GM10266 (cell line): ENCODE results near the gene MARCKSL1.

ENCODE experiments used
- DNase-seq: peaks from one replicate; pipeline ENCODE4 v3.0.0; 2012; ENCODE audit errors: extremely low spot score
- TF ChIP-seq, protein P1 (sequence below): IDR thresholded peaks from 2 replicates; pipeline ENCODE4 v1.5.1; 2012; ENCODE audit warnings: mild to moderate bottlenecking, low read depth; ENCODE audit not compliant: control insufficient read depth, insufficient read depth; ENCODE audit errors: missing control alignments

The MARCKSL1 gene

DNA sequence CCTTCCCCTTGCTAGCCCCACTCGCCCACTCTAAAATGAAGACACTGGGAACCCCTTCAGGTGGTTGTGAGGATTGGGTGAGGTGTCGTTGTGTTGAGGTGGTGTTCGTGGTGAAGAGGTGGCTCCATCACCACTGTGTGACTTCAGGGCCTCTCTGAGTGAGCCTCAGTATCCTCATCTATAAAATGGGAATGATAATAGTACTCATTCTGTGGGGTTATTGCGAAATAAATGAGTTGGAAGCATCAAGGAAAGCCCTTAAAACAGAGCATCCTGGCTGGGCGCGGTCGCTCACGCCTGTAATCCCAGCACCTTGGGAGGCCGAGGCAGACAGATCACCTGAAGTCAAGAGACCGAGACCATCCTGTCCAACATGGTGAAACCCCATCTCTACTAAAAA lies 6.7 kb upstream of the MARCKSL1 start:
- TF ChIP-seq, protein P1, sequence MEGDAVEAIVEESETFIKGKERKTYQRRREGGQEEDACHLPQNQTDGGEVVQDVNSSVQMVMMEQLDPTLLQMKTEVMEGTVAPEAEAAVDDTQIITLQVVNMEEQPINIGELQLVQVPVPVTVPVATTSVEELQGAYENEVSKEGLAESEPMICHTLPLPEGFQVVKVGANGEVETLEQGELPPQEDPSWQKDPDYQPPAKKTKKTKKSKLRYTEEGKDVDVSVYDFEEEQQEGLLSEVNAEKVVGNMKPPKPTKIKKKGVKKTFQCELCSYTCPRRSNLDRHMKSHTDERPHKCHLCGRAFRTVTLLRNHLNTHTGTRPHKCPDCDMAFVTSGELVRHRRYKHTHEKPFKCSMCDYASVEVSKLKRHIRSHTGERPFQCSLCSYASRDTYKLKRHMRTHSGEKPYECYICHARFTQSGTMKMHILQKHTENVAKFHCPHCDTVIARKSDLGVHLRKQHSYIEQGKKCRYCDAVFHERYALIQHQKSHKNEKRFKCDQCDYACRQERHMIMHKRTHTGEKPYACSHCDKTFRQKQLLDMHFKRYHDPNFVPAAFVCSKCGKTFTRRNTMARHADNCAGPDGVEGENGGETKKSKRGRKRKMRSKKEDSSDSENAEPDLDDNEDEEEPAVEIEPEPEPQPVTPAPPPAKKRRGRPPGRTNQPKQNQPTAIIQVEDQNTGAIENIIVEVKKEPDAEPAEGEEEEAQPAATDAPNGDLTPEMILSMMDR, result no peak
- no peak for DNase-seq

DNA sequence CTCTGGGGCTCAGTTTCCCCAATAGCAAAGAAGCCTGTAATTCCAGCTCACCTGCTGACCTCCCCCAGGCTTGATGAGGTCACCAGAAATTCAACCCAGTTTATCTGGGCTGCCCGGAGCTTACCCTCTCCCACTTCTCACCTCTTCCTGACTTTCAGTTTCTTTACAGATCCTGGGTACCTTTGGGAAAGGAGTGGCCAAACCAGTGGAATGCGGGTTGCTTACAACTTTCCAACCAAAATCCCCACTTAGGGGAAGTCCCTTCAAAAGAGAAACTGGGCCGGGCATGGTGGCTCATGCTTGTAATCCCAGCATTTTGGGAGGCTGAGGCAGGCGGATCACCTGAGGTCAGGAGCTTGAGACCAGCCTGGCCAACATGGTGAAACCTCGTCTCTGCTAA lies 5.9 kb upstream of the MARCKSL1 start:
- DNase-seq, result no peak

DNA sequence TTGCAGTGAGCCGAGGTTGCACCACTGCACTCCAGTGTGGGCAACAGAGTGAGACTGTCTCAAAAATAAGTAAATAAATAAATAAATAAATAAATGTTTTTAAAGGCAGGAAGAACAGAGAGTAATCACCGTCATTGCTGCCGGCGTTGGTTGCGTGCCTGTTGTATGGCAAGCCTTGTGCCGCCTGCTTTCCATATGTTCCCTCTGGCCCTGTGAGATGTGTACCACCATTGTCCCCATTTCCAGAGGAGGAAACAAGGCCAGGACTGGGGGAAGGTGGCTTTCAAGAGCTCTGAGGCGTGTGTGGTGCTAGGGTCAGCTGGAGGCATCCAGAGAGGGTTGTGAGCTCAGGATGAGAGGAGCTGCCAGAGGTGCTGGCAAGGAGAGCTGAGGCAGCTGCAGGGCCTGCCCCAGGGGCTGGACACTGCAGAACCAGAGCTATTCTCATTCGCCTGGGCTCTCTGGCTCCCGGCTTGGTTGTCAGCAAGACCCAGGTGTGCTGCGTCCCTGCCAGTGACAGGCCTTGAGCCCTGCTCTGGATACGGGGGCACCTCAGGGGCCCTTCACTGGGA lies 5.2 kb upstream of the MARCKSL1 start:
- TF ChIP-seq, protein P1, result no peak
- no peak for DNase-seq

More for the DNA sequence above, 5.9 kb upstream of the MARCKSL1 start:
- TF ChIP-seq, protein P1, result no peak

DNA sequence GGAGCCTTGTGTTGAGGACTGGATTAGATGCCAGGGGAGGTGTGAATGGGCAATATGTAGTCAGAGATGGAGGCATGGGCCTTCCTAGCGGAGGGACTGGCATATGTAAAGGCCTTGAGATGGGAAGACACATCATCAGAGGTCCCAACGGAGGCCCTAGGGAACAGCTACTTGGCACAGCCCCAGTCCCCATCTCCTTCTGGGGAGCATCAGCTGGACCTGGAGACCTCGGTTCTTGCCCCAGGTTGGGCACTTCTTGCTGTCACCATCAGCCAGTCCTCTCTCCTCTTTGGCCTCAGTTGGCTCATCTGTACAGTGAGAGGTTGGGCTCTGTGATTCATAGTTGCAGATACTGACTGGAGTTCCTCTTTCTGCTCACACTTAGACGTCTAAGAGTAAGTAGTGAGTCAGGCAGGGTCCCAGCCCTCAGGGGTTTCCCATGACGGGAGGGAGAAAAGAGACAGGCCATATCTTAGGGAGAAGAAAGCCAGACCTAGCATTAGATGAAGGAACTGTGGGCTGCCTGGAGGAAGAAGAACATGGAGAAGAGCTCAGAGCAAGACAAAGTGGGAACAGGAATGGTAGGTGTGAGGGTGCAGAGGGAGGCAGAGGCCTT lies 3.4 kb upstream of the MARCKSL1 start:
- peak; percentile 67 for DNase-seq
- TF ChIP-seq, protein P1, result no peak

DNA sequence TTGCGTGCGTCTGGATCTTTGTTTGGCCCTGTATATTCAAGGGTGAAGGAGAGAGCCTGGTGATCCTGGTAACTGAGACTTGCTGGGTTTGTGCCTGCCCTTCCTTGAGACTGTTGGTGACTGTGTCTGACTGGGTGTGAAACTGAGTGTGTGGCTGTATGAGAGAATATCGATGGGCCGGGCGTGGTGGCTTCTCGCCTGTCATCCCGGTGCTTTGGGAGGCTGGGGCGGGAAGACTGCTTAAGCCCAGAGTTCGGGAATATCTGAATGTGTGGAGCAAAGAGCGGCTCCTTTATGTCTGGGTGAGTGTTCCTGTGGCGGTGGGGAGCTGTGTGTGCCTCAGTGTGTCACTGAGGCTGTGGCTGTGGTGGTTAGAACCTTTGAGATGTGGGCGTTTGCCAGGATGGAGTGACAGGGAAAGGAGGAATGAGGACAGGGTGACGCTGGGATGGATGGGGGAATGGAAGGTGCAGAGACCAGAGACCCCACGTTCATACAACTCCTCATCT lies 2.7 kb upstream of the MARCKSL1 start:
- DNase-seq, result no peak

DNA sequence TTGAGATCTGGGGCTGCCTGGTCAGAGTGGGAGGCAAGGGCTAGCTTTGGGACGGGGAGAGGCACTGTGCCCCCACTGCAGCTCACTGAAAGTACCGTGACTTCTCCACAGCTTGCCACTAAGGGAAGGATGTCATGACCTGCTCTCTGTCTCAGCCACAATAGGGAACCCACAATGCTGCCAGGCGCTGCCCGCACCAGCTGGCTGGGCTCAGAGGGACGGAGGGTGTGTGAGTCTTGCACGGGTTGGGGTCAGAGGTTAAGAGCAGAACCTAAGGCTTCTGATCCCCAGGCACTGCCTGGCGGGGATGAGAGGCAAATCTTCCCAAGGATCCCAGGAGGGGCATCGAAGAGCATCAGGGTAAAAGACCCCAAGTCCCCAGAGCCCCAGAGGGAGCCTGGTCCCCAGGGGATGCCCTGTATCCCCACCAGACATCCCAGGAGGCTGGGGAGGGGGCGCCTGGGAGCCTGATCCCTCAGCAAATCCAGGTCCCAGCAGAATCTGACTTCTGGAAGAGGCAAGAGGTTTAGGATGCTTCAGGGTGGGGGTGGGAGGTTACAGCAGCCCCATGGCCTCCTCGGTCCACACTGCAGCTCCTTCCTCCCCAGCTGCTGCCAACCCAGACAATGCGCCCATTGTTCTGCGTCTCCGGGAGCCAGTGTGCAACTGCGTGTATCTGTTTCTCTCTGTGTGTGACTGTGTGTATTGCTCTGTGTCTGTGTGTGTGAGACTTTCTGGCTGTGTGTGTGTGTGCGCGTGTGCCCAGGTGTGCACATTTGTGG lies 2.0 kb upstream of the MARCKSL1 start:
- TF ChIP-seq, protein P1, result no peak
- no peak for DNase-seq

More for the DNA sequence above, 2.7 kb upstream of the MARCKSL1 start:
- TF ChIP-seq, protein P1, result no peak
